GM18499 (cell line): ENCODE measurements around the gene STXBP5.
A peak's percentile ranks its signal among the peaks of the same experiment; 100 is the strongest.

Source experiments
- ATAC-seq: cut with Tn5 transposase; IDR thresholded peaks from one replicate; pipeline ENCODE4 v1.9.1; 2021; ENCODE audit warnings: moderate number of reproducible peaks; ENCODE audit not compliant: insufficient read depth, unreplicated experiment

The STXBP5 gene

DNA sequence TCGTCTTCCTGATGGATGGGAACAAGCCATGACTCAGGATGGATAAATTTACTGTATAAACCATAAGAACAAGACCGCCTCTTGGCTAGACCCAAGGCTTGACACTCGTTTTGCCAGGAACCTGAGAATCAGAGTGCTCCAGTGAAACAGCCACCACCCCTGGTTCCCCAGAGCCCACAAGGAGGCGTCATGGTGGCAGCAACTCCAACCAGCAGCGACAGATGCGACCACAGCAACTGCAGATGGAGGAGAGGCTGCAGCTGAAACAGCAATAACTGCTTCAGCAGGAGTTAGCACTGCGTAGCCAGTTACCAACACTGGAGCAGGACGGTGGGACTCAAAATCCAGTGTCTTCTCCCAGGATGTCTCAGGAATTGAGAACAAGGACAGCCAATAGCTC is 203.4 kb downstream of the STXBP5 start:
- ATAC-seq = no peak

DNA sequence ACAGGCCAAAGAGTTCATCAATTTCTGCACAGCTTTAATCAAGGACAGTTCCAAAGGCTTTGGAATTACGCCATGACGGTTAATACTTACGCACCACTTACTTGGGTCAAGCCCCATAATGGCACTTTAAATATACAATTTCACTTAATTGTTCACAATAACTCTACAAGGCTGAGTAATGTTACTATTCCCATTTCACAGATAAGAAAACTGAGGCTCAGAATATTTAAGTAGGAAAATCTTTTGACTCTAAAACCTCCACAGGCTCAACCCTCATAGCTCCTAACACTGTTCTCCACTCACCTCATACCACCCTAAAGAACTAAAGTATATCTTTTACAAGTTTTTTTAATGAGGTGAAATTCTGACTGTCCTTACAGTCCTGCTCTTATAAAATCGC is 212.4 kb downstream of the STXBP5 start:
- ATAC-seq = no peak

DNA sequence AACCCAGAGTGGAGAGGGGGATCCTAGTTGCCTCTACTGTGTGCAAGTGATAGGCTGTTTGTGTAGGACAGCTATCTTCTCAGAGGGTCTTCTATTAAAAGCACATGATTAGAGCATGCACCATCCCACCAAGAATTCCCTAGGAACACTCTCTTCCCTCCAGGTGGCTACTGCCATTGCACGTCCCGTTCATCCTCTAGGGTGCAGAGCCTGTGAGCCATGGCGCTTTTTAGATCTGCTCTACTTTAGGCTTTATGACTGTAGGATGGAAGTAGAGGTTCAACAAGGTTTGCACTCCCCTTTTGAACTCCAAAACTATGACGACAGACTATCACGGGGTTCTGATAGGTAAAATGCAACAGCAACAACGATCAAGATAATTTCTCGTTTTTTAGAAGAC is 213.7 kb downstream of the STXBP5 start:
- no peak for ATAC-seq

DNA sequence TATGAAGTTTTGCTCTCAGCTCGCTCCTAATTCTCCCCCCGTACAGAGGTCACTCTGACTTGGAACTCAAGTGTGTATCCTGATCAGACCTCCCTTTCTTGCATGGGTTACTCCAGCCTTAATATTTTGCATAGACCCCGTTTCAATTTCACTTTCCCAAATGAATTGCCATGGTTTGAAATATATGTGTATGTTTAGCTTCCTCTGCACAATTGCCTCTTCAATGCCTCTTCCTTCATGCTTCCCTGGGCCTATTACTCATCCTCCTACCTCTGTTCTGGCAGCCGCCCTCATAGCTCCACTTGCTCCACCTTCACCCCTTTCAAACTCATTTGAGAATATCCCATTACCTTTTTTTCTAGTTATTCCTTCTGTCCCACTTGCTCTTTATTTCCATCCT is 214.3 kb downstream of the STXBP5 start:
- no peak for ATAC-seq

DNA sequence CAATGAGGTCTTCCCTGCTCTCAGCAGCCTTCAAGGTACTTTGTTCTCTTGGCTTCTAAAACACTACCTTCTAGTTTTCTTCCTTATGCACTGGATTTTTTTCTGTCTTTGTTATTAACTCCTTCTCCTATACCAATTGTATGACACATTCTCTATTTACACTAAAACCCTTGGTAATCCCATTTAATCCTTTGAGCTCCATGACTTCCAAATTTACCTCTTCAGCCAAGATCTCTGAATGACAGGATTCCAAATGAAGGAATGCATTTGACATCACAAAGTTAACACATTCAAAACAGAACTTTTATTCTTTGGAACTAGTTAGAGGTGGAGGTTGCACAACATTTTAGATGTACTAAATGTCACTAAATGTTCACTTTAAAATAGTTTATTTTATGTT is 217.7 kb downstream of the STXBP5 start:
- ATAC-seq = no peak

DNA sequence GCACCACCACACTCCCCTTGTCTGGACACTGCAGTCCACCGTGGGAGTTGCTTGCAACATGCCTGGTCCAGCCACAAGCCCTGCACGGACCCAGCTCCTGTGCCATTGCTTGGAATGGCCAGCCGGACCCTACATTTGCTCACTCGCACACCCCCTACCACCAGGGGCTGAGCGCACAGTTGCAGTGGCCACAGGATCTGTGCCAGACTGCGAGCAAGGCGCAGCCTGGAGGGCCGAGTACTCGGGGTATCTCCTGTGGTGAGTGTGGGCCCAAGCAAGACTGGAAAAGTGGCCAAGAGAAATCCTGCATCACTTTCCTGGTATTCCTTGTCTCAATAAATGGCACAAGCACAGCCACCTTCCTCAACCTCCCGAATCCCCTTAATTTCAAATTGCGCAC is 218.9 kb downstream of the STXBP5 start:
- no peak for ATAC-seq

DNA sequence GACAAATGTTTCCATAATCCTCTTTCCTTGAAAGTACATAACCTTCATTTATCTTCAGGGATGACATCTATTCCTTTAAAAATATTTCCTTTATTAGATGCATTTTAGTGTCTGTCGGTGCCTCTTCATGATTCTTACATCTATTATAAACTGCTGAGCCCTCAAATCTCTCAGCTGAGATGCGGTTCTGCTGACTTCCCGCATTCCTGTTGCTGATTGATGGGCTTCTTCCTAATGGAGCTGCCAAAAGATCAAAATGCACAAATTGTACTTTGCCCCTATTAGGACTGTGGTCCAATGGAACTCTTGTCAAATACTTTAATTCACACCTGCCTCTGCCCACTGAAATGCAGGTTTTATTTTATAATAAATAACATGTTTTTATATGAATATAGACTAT is 225.6 kb downstream of the STXBP5 start:
- no peak for ATAC-seq

DNA sequence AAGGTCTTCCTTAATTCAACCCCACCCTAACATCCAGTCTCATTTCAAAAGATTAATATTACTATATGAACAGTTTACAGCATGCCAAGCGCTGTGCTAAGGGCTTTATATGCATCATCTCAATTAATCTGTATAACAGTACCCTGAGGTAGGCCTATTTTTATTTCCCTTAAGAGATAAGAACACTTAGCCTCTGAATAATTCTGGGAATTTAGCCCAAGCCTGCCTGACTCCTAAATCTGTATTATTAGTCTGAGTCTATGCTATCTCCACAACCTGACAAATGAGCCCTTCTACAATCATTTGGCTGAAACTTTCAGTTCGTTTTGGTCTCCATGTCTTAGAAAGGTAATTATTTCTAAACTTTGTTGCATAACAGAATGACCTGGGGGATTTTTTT is 226.6 kb downstream of the STXBP5 start:
- no peak for ATAC-seq

DNA sequence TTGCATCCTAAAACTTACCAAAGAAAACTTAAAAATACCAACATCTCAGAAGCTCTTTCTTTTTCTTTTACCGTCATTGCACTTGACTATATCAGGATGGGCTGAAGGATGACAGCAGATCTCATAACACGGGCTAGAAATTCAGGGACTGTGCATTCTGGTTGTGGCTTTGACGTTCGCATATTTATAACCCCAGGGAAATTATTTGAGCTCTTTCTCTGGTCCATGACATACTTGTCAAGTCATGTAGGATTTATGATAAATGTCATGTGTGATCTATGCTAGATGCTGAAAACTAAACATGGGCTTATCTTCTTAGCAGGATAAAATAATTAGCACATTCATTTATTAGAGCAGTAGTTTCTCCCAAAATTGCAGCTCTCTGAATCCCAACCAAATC is 229.9 kb downstream of the STXBP5 start:
- ATAC-seq = no peak

DNA sequence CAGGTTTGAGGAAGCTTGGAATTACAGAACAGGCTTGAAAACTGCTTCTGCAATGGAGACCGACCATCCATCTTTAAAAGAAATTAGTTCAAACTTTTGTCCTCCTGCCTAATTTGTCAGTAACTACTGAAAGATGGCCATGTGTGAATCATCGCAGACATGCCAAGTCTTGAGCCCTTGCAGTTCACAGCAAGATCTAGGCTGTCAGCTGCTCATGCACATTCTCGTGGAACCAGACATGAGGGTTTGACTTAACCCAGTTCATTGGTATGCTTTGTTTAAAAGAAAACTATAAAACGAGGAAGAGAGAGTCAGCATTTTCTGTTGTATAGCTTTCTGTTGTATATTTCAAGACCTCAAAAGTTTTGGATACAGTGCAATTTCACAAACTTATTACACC is 230.3 kb downstream of the STXBP5 start:
- no peak for ATAC-seq

DNA sequence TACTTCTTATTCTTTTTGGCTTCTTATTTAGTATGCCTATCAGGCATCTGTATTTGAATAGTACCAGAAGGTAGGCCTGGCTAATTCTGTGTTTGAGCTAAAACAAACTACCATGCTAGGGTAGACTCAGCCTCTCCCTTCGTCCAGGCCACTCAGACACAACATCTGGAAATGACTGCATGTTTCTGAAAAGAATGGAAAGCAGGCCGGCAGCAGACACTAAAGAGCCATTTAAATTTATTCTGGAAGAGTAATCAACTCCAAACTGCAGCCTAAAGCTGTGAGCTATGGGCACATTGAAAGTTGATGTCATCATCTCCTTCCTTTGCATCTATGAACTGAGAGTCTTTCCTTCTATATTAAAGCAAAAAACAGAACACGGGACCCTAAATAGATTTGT is 233.4 kb downstream of the STXBP5 start:
- no peak for ATAC-seq

DNA sequence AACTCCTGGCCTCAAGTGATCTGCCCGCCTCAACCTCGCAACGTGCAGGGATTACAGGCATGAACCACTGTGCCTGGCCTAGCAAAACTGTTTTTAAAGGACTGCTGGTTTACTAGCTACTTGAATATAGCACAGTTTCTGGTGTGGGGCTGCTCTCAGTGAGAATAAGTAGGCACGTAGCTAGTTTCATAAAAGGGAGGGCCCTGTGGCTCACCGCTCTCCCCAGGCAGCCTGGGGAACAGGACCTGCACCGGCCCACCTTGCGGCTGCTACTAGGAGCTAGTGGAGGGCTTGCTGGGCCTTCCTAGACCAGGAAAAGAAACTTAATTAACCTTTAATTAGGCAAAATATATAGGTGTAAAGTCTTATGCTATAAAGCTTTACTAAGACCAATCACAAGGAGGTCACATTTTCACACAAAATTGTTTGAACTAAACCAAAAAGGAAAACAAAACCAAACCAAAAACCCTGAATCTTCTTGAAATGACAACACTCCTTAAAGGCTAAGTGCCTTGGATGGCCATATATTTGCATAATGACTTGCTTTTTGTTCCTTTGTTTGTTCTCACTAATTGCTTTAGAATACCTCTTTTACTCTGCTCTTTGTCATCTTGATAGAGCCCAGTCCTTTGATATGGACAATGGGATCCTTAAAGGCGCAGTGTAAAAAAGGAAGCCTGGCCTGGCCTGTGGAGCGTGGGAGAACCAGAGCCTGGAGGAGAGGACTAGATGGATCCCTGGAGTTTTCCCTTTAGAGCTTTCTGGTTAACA is 234.7 kb downstream of the STXBP5 start:
- ATAC-seq = peak; percentile 65
